Stomach (tissue), 9 donors: Measurements from ENCODE around the gene HOXB8. TPM values are rescaled to one million over a fixed set of nuclear protein-coding genes. Genes with fewer than 3 reads are reported as not detected.
A peak's percentile ranks its signal among the peaks of the same experiment; 100 is the strongest.

Source experiments
- DNase-seq, 2 donors: peaks; one replicate each; pipeline versions ENCODE4 v3.0.0 to v3.0.0-alpha.2; 2013 to 2019
- H3K27ac ChIP-seq, 5 donors: fragments of 200-600 bp in 4 of 5; sonication (generic) in 4 of 5; one replicate each; pipeline ENCODE4 v1.5.1; 2013 to 2019; ENCODE audit warnings: mild to moderate bottlenecking in 1 of 5, moderate library complexity in 1 of 5
- H3K27me3 ChIP-seq, 3 donors: fragments of 200-600 bp; sonication (generic); one replicate each; pipeline ENCODE4 v1.5.1; 2017 to 2019; ENCODE audit warnings: mixed run types in 1 of 3
- H3K36me3 ChIP-seq, 4 donors: fragments of 200-600 bp; sonication (generic); 1 replicate in 3 of 4; 2 replicates in 1 of 4; pipeline ENCODE4 v1.5.1; 2016 to 2019
- H3K4me1 ChIP-seq, 4 donors: fragments of 200-600 bp; sonication (generic); one replicate each; pipeline ENCODE4 v1.5.1; 2016 to 2019
- H3K4me3 ChIP-seq, 4 donors: fragments of 200-600 bp; sonication (generic) in 3 of 4; one replicate each; pipeline ENCODE4 v1.5.1; 2016 to 2019; ENCODE audit warnings: mild to moderate bottlenecking in 1 of 4
- H3K9me3 ChIP-seq, 4 donors: fragments of 200-600 bp; sonication (generic); one replicate each; pipeline ENCODE4 v1.5.1; 2016 to 2019
- CTCF ChIP-seq, 7 experiments: fragments of 450-650 bp in 4 of 7; fragments of 200-600 bp in 3 of 7; sonication (generic) in 3 of 7; IDR thresholded peaks; one replicate each; pipeline ENCODE4 v1.5.1; 2016 to 2019; ENCODE audit warnings: antibody characterized with exemption in 7 of 7, control low read depth in 2 of 7, mild to moderate bottlenecking in 1 of 7
- EP300 ChIP-seq: sonication (generic); formaldehyde crosslinking; IDR thresholded peaks from one replicate; pipeline ENCODE4 v1.6.1; 2017; ENCODE audit warnings: antibody characterized with exemption
- POLR2A ChIP-seq, 4 donors: fragments of 450-650 bp; IDR thresholded peaks; one replicate each; pipeline ENCODE4 v1.6.1; 2016; ENCODE audit warnings: antibody characterized with exemption in 4 of 4, control low read depth in 2 of 4, mild to moderate bottlenecking in 1 of 4, moderate library complexity in 1 of 4
- POLR2AphosphoS5 ChIP-seq, 3 donors: sonication (generic); formaldehyde crosslinking; IDR thresholded peaks; one replicate each; pipeline ENCODE4 v1.6.1; 2016; ENCODE audit warnings: antibody characterized with exemption in 3 of 3
- WGBS, 5 donors: extraction: QIAGEN DNeasy Blood & Tissue Kit in 3 of 5; methylation state at CpG; one replicate each; pipeline versions ENCODE4 v1.1.5 to v1.1.7; 2013 to 2018; 5-methylcytosine and 5-hydroxymethylcytosine counted together
- intact Hi-C: fragments of 100-400 bp; cut with DNase I; formaldehyde crosslinking; loops from one replicate; pipeline ENCODE4 v1.15.1; 2023; ENCODE audit warnings: low total_unique reads
- polyA plus RNA-seq, 3 donors: library from polyadenylated mRNA; stranded (reverse); fragments of 200-250 nt; gene quantifications; one replicate each; pipeline ENCODE4 v1.2.3, GENCODE V29; 2013
- total RNA-seq, 5 donors: library from RNA; depleted of rRNA; stranded (reverse); fragments of >200 nt; gene quantifications; one replicate each; pipeline versions ENCODE4 v1.1.0 to v1.2.3, GENCODE V29; 2014 to 2016
- donor health status: healthy with polysubstance abuse.
- donor health status: Bipolar disorder and iron deficiency.
- donor health status: healthy.

HOXB8 gene
- total and polyA plus RNA-seq, 8 donors = 0.46 to 13.0 (median 1.3) TPM; not detected in 1

- intact Hi-C loops = loop anchor here (10.0 kb wide), 1 partner anchor 285 kb away; no protein-coding TSS in a partner anchor
- WGBS, 5 donors = 19 to 49% (median 31%) methylated on average over 29 to 32 of the region's 32 CpGs
- peaks cover 11 to 32% (median 20%) of the 10 kb centered on the region in 4 donors for H3K4me1 ChIP-seq
- no peak overlapping the region for H3K27ac ChIP-seq
- H3K27me3 ChIP-seq = peaks cover 21 to 100% (median 98%) of the 10 kb centered on the region in 3 donors
- H3K36me3 ChIP-seq = no peaks in the 10 kb centered on the region
- no peaks in the 10 kb centered on the region for H3K9me3 ChIP-seq
- H3K4me3 ChIP-seq = no peak overlapping the region
- DNase-seq = no peak
- TF ChIP-seq POLR2A (IDR thresholded peaks at IDR 0.05) (no peak), CTCF (IDR thresholded peaks at IDR 0.05) (no peak), POLR2AphosphoS5 (IDR thresholded peaks at IDR 0.05) (no peak), EP300 (no peak)
Measured at GRCh38 chr17:48619826-48620449, 4.8 kb upstream of the HOXB8 start.

GRCh38 chr17:48618256-48618896 is 3.3 kb upstream of the HOXB8 start:
- intact Hi-C loops = no loop called here
- Histone ChIP-seq H3K4me1 (peaks cover 20 to 41% (median 28%) of the 10 kb centered on the region in 4 donors), H3K27ac (no peak overlapping the region), H3K27me3 (peaks cover 17 to 100% (median 98%) of the 10 kb centered on the region in 3 donors), H3K9me3 (no peaks in the 10 kb centered on the region), H3K4me3 (peak overlapping the region in 1 of 4 donors; percentile 25), H3K36me3 (no peaks in the 10 kb centered on the region)
- WGBS, 5 donors = 3 to 5% (median 4%) methylated on average over 25 of the region's 25 CpGs
- DNase-seq = peak; percentile 91 to 96
- TF ChIP-seq EP300 (no peak), POLR2AphosphoS5 (IDR thresholded peaks at IDR 0.05) (peak in 1 of 3 donors; percentile 54), CTCF (IDR thresholded peaks at IDR 0.05) (peak in 5 of 7 experiments; percentile 93 to 97 (median 94))

- Histone ChIP-seq H3K27ac (no peak overlapping the region), H3K27me3 (peaks cover 13 to 100% (median 98%) of the 10 kb centered on the region in 3 donors), H3K9me3 (no peaks in the 10 kb centered on the region), H3K36me3 (no peaks in the 10 kb centered on the region), H3K4me3 (peak overlapping the region in 3 of 4 donors; percentile 2 to 25 (median 6)), H3K4me1 (peaks cover 25 to 45% (median 34%) of the 10 kb centered on the region in 4 donors)
- DNase-seq = no peak
- no peak for TF ChIP-seq POLR2AphosphoS5 (IDR thresholded peaks at IDR 0.05)
- TF ChIP-seq CTCF (IDR thresholded peaks at IDR 0.05) = no peak
- TF ChIP-seq POLR2A (IDR thresholded peaks at IDR 0.05) = no peak
- TF ChIP-seq EP300 = no peak
- WGBS, 5 donors = 5 to 24% (median 12%) methylated on average over 35 to 43 of the region's 43 CpGs
- intact Hi-C loops = no loop called here
Measured at GRCh38 chr17:48617471-48618255, 2.6 kb upstream of the HOXB8 start.
